Endothelial cell of umbilical vein (primary cell): ENCODE measurements around the gene COL20A1.

Experiments
- CTCF ChIP-seq, 2 donors: IDR thresholded peaks; 1 replicate in 1 of 2; 2 replicates in 1 of 2; pipeline ENCODE4 v1.5.1; 2011; ENCODE audit warnings: low read length in 2 of 2, mild to moderate bottlenecking in 2 of 2, moderate library complexity in 2 of 2, control low read depth in 1 of 2, inconsistent platforms in 1 of 2, low read depth in 1 of 2; ENCODE audit not compliant: insufficient read depth in 1 of 2; ENCODE audit errors: extremely low read depth in 1 of 2
- EZH2 ChIP-seq: IDR thresholded peaks from 2 replicates; pipeline ENCODE4 v1.6.1; 2012; ENCODE audit warnings: borderline replicate concordance, low read depth, mild to moderate bottlenecking, moderate library complexity, low read length, inconsistent platforms; ENCODE audit not compliant: severe bottlenecking
- GATA2 ChIP-seq: IDR thresholded peaks from 2 replicates; pipeline ENCODE4 v1.7.0; 2011; ENCODE audit warnings: low read depth, mild to moderate bottlenecking, moderate library complexity, mixed read lengths, low read length; ENCODE audit not compliant: insufficient read length, insufficient read depth
- POLR2A ChIP-seq: IDR thresholded peaks from 2 replicates; pipeline ENCODE4 v1.6.1; 2012; ENCODE audit warnings: low read depth, mild to moderate bottlenecking, control low read depth, low read length
- POLR2AphosphoS5 ChIP-seq: IDR thresholded peaks from 2 replicates; pipeline ENCODE4 v1.6.1; 2012; ENCODE audit warnings: low read depth, mild to moderate bottlenecking, control low read depth, low read length, moderate library complexity; ENCODE audit not compliant: insufficient read depth

GRCh38 chr20:63350597-63351325 is 57.8 kb downstream of the COL20A1 start:
- no peak for TF ChIP-seq POLR2A
- no peak for TF ChIP-seq EZH2
- no peak for TF ChIP-seq CTCF (IDR thresholded peaks at IDR 0.05; ENCODE audit: extremely low read depth in 1 of 2, insufficient read depth in 1 of 2, low read depth in 1 of 2, low read length in 2 of 2)
- no peak for TF ChIP-seq POLR2AphosphoS5
- TF ChIP-seq GATA2, result no peak
